AG20443 (cell line): Measurements from ENCODE around the gene PARD3B.

Experiments used
- DNase-seq: peaks from one replicate; pipeline ENCODE4 v3.0.0; 2012; ENCODE audit warnings: low spot score, mixed read lengths

PARD3B gene

DNA sequence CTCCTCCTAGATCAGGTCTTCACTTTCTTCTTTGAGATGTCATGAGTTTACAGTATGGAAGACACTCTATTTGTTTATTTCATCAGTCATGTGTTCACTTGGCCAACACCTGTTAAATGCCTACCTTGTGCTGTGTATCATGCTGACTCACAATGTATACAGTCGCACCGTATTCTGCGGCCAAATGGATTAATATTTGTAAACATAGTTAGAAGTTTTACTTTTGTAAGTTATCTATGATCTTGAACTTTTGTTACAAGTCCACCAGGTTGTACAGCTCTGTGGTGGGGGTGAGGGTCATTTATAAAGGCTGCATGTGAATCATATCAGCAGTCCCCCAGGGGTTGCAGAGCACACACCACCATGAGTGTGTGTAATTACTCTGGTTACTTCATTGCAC is 728.4 kb downstream of the PARD3B start:
- no peak for DNase-seq

DNA sequence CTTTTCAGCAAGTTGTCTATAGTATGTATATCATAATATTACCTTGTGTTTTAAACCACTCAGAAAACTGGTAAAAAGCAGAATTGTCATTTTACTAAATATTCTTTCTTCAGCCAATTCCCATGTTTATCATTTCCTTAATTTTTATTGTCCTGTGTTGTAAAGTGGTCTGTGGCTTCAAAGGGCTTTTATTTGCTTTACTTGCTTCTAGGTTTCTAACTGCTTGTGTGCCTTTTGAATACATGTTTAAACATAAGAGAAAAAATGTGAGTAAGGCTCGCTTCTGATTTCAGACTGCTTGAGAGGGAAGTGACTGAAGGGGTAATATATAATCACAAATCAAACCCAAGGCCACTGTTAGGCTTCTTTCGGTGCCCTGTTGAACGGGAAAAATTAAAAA is 729.5 kb downstream of the PARD3B start:
- DNase-seq: no peak

DNA sequence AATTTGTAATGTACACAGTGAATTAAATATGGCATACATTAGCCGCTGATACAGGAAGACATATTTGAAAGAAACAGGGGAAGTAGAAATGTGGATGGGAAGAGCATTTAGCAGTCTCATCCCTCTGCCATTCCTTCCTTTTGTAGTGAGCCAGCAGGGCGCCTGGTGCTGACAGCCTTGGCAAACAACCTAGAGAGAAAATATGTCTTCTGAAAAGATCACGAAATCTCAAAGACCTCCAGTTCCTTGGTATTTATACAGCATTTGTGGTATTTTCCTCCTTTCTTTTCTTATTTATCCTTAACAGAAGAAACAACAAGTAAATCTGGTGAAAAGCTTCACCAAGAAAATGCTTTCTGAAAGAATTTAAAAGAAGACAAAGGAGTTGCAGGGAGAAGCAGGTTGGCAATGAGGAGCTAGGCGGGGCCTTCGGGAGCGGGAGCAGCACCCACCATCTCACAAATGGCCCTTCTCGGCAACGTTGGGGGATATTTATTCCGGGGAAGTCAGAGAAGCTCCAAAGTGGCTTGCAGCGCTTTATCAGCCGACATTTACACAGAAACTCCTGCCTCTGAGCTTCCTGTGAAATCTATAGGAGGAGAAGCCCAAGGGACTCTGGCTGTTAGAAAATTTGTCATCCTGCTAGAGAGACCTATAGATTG is 731.0 kb downstream of the PARD3B start:
- DNase-seq: peak; percentile 33

DNA sequence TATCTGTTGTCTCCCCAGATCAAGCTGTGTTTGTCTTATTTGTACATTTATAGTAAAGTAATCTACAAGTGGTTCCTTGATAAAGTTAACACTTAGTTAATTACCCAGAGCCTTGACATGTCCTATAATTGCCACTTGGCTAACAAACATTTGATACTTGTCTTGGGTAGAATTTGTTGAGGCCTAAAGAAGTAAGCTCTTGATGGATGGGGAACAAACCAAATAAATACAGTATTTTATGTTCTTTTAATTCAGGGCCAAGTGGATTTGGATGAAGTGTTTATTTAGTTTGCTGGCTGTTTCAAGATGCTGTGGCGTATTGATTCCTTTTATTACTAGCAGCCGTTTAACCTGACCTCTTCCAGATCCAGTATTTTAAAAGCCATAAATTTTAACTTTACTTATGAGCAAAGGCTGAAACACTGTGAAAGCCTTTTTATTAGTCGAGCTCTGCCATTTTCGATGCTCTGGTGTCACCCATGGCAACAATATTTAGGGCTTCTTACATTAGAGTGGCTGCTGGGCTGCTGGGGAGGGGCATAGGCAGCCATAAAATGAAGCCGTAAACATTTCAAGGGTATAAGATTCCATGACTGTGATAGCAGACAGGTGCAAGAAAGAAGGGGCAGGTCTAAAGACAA is 735.4 kb downstream of the PARD3B start:
- no peak for DNase-seq

DNA sequence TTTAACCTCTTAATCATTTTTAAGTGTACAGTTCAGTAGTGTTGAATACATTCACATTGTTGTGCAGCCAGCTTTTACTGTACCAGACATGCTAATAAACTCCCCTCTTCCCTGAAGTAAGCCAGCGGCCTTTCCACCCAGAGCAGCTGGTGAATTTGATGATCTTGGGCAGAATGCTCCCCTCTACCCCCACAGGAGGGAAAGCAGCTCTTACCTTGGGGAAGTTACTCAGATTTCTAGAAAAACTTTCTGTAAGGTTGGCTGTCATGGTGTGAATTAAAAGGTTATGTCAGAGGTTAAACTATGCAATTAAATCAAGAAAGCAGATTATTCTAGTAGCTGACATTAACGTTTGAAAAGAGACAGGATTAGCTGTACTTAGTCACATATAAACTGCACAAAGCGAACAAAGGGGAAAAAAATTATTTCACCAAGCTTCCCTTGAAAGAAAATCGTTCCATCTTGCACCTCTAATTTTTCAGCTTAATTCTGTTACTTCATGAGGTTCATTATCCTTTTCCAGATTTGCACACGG is 738.5 kb downstream of the PARD3B start:
- DNase-seq: no peak

DNA sequence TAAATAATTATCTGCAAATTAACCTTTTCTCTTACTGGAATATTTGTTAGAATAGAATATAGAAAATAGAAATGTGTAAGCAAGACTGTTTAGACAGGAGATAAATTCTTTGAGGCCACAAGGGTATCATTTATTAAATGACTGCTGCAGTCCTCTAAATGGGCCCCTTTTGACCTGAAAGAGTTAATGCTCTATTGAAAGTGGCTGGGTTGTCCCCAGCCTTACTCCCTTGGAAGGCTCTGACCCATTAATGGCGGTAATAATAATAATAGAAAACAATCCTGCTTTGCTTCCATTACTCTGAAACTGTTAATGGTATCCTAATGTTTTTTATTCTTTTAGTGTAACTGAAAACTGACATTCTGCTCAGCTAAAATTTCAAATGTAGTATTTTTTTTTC is 739.1 kb downstream of the PARD3B start:
- DNase-seq: no peak

DNA sequence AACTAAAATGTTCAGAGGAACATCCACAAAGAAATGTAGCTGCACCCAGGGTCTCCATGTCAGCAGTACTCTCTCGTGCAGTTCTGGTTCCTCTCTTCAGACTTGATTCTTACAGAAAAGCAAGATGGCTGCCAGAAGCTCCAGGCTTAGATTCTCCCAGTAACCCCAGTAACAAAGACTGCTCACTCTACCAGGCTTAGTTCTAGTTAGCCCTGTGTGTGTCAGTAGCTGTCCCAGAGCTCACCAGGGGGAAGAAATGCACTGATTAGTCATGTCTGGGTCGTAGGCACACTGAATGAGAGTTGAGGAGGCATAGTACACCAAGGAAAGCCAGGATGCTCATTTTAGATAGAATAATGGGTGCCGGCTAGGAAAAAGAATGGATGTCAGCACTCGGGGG is 742.0 kb downstream of the PARD3B start:
- no peak for DNase-seq

DNA sequence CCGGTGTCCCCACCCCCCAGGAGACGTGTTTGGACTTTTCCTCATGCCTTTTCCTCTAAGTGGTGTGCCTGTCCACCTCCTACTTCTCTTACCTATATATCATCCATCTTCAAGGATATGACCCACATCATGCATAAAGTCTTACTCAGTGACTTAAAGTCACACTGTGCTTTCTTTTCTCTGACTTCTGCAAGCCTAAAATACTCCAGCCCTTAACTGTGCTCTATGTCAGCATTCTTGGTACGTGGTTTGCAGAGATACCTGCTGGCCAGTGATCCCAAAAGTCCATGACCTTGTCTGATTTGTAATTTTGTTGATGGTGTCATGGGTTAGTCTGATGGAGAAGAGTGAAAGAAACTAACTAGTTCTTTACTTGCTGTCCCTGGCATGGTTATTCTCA is 743.4 kb downstream of the PARD3B start:
- DNase-seq: no peak

DNA sequence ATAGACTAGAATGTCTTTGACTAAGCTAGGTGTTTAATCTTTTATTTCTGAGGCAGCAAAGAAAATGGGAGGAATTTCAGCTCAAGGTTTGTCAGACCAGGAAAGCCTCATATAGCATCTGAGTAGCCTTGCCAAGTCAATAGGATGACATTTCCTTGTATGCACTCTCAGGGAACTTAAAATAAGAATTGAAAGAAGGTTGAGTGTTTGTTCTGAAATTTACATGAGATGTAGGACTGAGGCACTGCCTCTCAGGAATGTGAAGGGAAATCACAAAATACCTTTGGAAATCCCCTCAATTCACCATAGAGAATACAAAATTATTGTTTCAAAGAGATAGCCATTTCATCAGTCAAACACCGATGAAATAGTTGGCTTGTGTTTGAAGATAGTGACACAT is 745.0 kb downstream of the PARD3B start:
- DNase-seq: no peak

DNA sequence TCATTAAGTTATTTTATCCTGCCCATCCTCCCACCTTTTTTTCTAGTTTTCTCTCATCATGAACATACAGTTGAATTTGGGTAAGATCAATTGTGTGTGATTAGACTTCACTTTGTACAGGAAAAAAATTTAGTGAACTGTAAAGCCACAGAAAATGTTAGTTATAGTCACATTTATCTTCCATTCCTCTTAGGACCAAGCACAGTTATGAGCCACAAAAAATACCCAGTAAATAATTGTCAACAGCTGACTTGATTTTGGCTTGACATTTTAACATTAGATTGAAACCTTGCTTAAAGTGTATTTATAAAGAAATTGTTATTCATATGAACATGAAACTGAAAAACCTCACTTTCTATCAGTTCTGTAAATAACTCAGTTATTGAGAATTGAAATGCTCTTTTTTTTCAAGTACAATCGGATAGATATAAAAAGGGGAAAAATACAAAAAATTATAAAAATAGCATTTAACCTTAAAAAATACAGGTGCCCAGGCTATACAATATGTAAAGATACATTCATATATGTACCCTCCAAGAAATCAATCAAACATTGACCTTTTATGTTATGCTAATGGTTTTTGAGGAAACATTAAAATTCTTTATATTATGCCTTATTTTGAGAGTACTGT is 747.5 kb downstream of the PARD3B start:
- DNase-seq: no peak

DNA sequence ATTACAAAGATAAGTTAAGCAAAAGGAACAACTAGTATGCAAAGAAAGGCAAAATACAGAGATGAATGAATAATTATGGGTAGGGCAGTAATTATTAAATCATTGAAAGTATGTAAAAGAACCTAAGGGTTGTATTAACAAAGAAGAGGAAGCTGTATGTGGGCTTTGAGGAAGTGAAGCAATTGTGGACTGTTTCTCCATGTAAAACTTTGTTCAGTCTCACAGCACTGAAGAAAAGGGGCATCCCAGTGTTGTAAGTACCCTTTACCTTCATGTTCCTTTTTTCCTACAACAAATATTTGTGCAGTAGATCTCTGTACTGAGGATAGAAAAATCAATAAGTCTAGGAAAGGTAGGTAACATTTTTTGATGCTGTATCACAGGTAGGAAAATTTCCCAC is 748.3 kb downstream of the PARD3B start:
- no peak for DNase-seq

DNA sequence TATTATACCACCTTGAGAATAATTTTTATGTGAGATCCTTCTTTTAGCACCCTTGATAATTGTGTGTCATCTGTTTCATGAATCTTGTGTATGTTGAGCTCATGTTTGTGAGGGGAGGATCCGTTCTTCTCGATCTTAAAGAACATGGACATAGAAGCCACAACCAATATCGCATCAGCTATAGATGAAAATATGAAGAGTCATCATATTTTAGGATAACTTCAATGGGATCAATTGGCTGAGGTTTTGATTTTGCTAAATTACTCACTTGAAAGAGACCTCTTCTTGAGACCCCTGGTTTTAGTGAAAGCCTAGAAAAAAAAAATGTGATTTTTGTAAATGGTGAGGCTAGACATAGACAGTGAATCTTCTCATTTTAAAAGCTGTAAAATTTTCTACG is 751.7 kb downstream of the PARD3B start:
- DNase-seq: no peak

DNA sequence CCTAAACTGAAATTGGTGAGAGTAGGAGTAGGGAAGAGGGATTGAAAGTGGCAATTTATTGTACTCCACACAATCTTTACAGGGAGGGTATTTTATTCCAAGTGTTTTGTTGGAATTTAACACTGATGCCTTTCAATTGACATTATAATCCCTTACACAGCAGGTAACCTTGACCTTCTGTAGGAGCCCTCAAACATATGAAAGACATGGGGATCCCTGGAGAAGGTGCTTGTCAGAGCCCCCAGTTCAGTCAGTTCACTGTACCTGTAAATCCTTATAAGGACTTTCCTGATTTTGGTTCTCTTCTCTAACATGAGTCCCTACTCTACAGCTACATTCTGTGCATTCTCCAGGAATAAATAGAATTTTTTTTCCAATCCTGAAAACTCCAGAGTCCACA is 752.1 kb downstream of the PARD3B start:
- DNase-seq: no peak

DNA sequence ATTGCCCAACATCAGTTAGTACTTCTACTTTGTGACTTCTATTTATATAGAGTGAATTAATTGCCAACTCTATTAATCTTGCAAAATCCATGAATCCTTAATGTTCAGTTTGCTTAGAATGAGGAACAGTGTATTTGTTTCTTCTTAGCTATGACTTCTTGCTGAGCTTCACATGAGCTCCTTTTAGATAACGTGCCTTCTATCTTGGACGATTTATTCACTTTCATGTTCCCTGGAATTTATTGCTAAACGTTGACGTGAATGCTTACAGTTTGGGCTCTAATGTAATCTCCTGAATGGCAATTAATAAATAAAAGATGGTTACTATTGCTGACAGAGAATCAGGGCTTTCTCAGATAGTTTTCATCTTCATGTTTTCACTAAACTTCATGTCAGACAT is 752.6 kb downstream of the PARD3B start:
- DNase-seq: no peak

DNA sequence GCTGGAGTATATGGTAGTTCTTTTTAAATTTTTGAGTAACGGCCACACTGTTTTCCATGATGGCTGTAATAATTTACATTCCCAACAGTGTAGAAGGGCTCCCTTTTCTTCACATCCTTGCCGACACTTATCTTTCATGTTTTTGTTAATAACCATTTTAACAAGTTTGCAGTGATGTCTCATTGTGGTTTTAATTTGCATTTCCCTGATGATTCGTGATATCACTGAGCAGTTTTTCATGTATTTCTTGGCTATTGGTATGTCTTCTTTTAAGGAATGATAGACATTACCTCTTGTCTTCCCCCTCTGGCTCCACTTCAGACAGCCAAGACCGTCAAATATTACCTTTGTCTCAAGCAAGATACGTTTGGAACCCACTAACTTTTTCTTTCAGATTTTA is 765.9 kb downstream of the PARD3B start:
- DNase-seq: no peak

DNA sequence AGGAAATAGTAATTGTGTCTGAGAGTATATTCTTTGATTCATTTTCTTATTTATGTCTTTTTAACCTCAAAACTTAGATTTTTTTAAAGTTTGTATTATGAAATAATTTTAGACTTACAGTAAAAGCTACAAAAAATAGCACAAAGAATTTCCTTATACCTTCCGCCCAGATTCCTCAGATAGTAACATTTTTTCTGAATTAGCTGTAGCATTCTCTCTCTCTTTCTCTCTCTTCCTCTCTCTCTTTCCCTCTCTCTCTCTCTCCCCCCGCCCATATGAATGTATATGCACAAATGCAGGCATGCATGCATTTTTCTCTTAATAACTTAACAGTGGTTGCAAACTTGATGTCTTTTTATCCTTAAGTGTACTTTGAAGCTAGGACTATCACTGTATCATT is 776.0 kb downstream of the PARD3B start:
- DNase-seq: no peak

DNA sequence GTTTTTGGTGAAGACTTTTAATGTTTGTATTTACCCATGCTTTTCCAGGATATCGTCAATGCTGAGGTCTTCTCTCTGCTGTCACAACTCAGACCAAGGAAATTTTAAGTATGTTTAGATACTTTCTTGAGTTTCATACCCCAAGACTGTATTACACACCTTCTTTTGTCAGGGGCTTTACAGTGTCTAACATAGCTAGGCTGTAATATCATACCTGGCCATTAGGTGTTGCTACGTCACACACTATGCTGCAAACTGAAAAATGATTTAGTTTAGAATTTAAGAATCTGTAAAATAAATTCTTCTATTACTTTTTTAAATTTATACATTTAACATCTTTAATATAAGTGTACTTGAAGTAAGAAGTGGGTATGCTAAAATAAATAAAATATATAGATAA is 778.7 kb downstream of the PARD3B start:
- no peak for DNase-seq

DNA sequence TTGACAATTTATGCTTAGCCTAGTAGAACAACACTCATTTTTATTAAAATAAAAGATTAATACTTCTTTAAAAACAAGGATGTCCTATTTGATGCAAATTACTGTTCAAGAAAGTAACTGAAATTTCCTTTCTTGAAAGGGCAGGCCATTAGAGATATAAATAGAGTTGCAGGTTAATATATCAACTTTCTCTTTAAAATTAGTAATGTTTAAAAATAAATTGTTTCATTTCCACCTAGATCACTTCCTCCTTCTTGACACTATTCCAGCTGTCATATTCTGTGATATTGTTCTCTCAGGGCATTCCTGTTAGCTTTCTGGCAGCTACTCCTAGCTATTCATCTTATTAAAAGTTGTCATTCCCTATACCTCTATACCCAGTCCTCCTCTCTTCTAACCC is 779.1 kb downstream of the PARD3B start:
- DNase-seq: no peak

DNA sequence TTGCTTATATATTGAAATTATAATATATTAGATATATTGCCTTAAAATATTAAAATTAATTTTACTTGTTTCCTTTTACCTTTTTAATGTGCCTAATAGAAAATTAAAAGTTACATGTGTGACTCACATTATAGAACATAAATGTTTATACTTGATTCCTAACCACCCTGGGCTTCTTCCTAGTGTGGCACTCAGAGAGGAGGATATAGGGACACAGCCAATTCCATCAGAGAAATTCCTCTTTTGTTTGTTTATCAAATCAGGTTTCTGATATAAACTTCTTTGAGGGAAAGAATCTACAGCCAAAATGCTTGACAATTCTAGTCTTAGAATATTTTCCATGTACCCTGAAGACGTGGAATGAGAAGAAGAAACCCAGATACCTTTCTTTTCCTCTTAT is 788.1 kb downstream of the PARD3B start:
- DNase-seq: no peak

DNA sequence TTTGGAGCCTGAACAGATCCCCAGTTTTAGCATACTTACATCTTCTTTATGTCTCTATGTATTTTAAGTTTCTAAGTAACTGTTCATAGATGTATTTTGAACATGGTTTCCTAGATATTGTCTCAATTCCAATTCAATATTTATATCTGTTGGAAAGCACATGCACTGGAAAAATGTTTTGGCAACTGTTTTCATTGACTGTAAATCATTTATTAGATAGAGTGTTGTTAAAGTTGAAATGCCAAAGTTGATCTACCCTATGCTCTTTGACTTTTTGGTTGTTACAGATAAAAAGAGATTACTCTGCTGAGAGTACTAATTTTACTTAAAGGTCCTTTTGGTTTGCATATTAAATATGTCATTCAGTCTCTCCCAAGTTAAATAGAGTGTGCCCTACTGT is 792.0 kb downstream of the PARD3B start:
- DNase-seq: no peak

DNA sequence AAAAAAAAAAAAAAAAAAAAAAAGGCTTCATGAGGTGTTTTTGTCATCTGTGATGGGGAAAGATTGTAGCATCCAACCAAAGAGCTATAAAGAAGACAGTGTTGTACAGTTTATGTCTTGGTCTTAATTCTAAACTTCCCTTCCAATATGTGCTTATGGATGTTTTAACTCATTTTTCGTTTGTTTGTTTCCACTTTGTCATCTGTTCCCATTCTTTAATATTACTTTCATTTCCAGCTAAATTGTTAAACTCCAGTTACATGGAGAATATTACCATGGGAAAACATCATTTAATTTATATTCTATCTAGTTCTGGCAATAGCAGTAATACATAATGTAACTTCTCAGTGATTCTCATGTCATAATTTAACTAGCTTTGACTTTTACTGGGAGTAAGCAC is 792.9 kb downstream of the PARD3B start:
- no peak for DNase-seq

DNA sequence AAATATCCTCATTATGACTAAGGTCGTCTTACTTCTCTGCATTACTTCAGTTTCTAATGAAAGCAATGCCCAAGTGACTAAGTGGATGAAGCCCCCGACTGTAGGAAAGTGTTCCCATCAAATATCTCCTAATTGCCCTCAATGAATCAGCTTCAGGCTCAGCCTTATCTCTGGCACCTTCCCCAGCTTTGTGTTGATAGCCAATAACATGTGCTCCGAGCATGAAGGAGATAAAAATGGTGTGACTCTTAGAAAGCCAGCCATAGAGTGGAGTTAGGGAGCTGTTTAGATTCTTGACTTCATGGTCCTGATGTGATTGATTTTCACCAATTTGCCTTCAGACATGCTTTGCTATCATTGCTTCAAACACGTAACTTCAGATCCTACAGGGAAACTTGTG is 797.8 kb downstream of the PARD3B start:
- DNase-seq: no peak

DNA sequence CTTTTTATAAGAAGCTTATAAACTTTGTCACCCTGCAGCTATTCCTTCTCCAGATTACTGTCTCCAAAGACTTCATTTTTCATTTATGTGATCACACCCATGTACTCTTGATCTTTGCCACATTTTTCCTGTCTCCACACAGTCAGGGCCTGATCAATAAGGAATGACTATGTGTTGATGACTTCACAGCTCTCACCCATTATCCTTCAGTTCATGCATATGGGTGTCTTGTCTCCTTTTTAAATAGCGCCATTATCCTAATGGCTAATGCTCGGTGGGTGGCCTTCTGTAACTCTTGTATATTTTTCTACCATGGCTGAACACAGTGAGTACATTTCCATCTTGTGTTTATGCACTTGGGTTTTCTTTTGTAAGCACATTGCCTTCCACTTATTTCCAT is 801.4 kb downstream of the PARD3B start:
- no peak for DNase-seq

DNA sequence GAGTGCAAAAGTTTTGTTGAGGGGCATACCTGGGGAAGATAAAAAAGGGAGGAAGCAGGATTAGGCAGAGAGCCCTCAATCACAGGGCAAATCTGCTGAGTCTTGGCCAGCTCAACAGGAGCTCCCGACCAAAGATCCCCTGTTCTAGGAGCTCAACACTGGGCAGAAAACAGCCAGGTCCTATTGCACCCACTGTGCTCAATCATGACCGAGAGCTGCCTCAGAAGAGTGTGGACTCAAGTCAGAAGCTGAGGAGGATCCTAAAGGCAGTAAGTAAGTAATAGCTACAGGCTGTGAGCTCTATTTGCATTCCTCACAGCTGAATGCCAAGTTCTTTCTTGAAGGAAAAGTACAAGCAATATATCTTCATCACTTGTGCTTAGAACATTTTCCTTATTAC is 802.6 kb downstream of the PARD3B start:
- DNase-seq: no peak
